Endothelial cell of umbilical vein (primary cell): ENCODE data around the gene CCDC170. TPM values are rescaled to one million over a fixed set of nuclear protein-coding genes. Genes with fewer than 3 reads are reported as not detected.
A peak's percentile ranks its signal among the peaks of the same experiment; 100 is the strongest.

ENCODE experiments used
- BruUV-seq: library from RNA; stranded (reverse); fragments of 400-500 nt; replicated peaks from 2 replicates; lab custom pipeline; 2021; lab: Mats Ljungman, UMichigan
- CTCF ChIA-PET: fragments of 300-600, 350-600 bp; sonication (Branson Sonifier 250); formaldehyde crosslinking; loops from one replicate; lab custom pipeline; 2021; ENCODE audit warnings: antibody characterized with exemption, inconsistent platforms; lab: Charles Lee
- POLR2A ChIA-PET: fragments of 300-600, 350-600 bp; sonication (Branson Sonifier 250); formaldehyde crosslinking; loops from one replicate; lab custom pipeline; 2021; ENCODE audit warnings: antibody characterized with exemption, inconsistent platforms; lab: Charles Lee
- DNase-seq: peaks from one replicate; pipeline ENCODE4 v3.0.0-alpha.2; 2011; ENCODE audit warnings: low read depth, low spot score
- FAIRE-seq: peaks from 2 replicates; lab custom pipeline; 2011; peaks lifted over from hg19 to GRCh38; lab: Jason Lieb, UNC
- H2AFZ ChIP-seq: 2 replicates; pipeline ENCODE4 v1.6.0; 2012; ENCODE audit warnings: low read depth, low read length, control low read depth, inconsistent platforms
- H3K27ac ChIP-seq: 2 replicates; pipeline ENCODE4 v1.5.1; 2011; ENCODE audit warnings: low read depth, mild to moderate bottlenecking, control low read depth, low read length, moderate library complexity; ENCODE audit not compliant: insufficient read depth
- H3K27me3 ChIP-seq, 2 experiments: 2 replicates each; pipeline versions ENCODE4 v1.6.0 to v1.6.1; 2011; ENCODE audit warnings: low read length in 2 of 2, mixed read lengths in 1 of 2; ENCODE audit not compliant: control insufficient read depth in 2 of 2, insufficient read depth in 2 of 2
- H3K36me3 ChIP-seq, 2 experiments: 2 replicates in 1 of 2; 3 replicates in 1 of 2; pipeline ENCODE4 v1.5.1; 2011; ENCODE audit warnings: low read length in 2 of 2, mild to moderate bottlenecking in 1 of 2, moderate library complexity in 1 of 2; ENCODE audit not compliant: control insufficient read depth in 2 of 2, insufficient read depth in 2 of 2; ENCODE audit errors: extremely low read depth in 1 of 2
- H3K4me1 ChIP-seq: 3 replicates; pipeline ENCODE4 v1.5.1; 2011; ENCODE audit warnings: mild to moderate bottlenecking, low read length; ENCODE audit not compliant: control insufficient read depth, insufficient read depth; ENCODE audit errors: extremely low read depth
- H3K4me2 ChIP-seq: 2 replicates; pipeline ENCODE4 v1.6.1; 2011; ENCODE audit warnings: low read length, control low read depth, mixed read lengths; ENCODE audit not compliant: insufficient read depth
- H3K4me3 ChIP-seq, 3 experiments: fragments of 200-600 bp in 1 of 3; sonication (generic), shearing (Covaris generic) in 1 of 3; replicated peaks in 1 of 3; 2 replicates each; pipeline ENCODE4 v1.5.1; 2011 to 2016; ENCODE audit warnings: control low read depth in 3 of 3, low read length in 3 of 3, mild to moderate bottlenecking in 2 of 3, inconsistent platforms in 1 of 3, low read depth in 1 of 3, moderate library complexity in 1 of 3; ENCODE audit not compliant: insufficient read depth in 1 of 3
- H3K79me2 ChIP-seq: 2 replicates; pipeline ENCODE4 v1.6.0; 2012; ENCODE audit warnings: low read length, inconsistent platforms; ENCODE audit not compliant: control insufficient read depth, insufficient read depth
- H3K9ac ChIP-seq: replicated peaks from 2 replicates; pipeline ENCODE3; 2011; ENCODE audit warnings: low read length, control low read depth; ENCODE audit not compliant: insufficient read depth; ENCODE audit errors: extremely low read depth
- H3K9me1 ChIP-seq: replicated peaks from 3 replicates; pipeline ENCODE4 v1.6.0; 2011; ENCODE audit warnings: mild to moderate bottlenecking, low read length; ENCODE audit not compliant: control insufficient read depth, insufficient read depth; ENCODE audit errors: extremely low read depth
- H3K9me3 ChIP-seq: replicated peaks from 2 replicates; pipeline ENCODE4 v1.5.1; 2012; ENCODE audit warnings: low read length, inconsistent platforms; ENCODE audit not compliant: control insufficient read depth, insufficient read depth
- H4K20me1 ChIP-seq: replicated peaks from 2 replicates; pipeline ENCODE3; 2011; ENCODE audit warnings: mild to moderate bottlenecking, low read length; ENCODE audit not compliant: control insufficient read depth, insufficient read depth; ENCODE audit errors: extremely low read depth
- EZH2 ChIP-seq: IDR thresholded peaks from 2 replicates; pipeline ENCODE4 v1.6.1; 2012; ENCODE audit warnings: borderline replicate concordance, low read depth, mild to moderate bottlenecking, moderate library complexity, low read length, inconsistent platforms; ENCODE audit not compliant: severe bottlenecking
- FOS ChIP-seq: IDR thresholded peaks from 2 replicates; pipeline ENCODE4 v1.6.1; 2011; ENCODE audit warnings: mild to moderate bottlenecking, low read length, moderate library complexity, borderline replicate concordance; ENCODE audit not compliant: insufficient read depth
- GATA2 ChIP-seq: IDR thresholded peaks from 2 replicates; pipeline ENCODE4 v1.7.0; 2011; ENCODE audit warnings: low read depth, mild to moderate bottlenecking, moderate library complexity, mixed read lengths, low read length; ENCODE audit not compliant: insufficient read length, insufficient read depth
- JUN ChIP-seq: IDR thresholded peaks from 2 replicates; pipeline ENCODE4 v1.6.1; 2011; ENCODE audit warnings: borderline replicate concordance, low read depth; ENCODE audit not compliant: insufficient read length, insufficient read depth
- MYC ChIP-seq: IDR thresholded peaks from one replicate; pipeline ENCODE4 v1.6.1; 2011; ENCODE audit warnings: mild to moderate bottlenecking, low read depth, low read length
- POLR2A ChIP-seq: IDR thresholded peaks from 2 replicates; pipeline ENCODE4 v1.6.1; 2012; ENCODE audit warnings: low read depth, mild to moderate bottlenecking, control low read depth, low read length
- POLR2AphosphoS5 ChIP-seq: IDR thresholded peaks from 2 replicates; pipeline ENCODE4 v1.6.1; 2012; ENCODE audit warnings: low read depth, mild to moderate bottlenecking, control low read depth, low read length, moderate library complexity; ENCODE audit not compliant: insufficient read depth
- dilution Hi-C: fragments of 300-500 bp; cut with MboI; formaldehyde crosslinking; loops from one replicate; pipeline ENCODE4 v1.15.0; 2019; ENCODE audit warnings: low sequenced_read_pairs; ENCODE audit not compliant: extremely low pct_ligation_motif_present
- intact Hi-C: fragments of 100-400 bp; cut with micrococcal nuclease; formaldehyde crosslinking; loops from one replicate; pipeline ENCODE4 v1.10.0; 2022
- polyA plus RNA-seq, 4 experiments: library from polyadenylated mRNA; depleted of rRNA in 3 of 4; stranded (reverse) in 3 of 4; unstranded in 1 of 4; fragments of >200 nt; gene quantifications; 2 replicates each; pipeline versions ENCODE4 v1.2.1 to v1.2.3, GENCODE V29; 2011 to 2012; ENCODE audit warnings: missing spikeins in 1 of 4
- total RNA-seq: library from RNA; stranded (reverse); gene quantifications from 2 replicates; pipeline ENCODE4 v1.2.3, GENCODE V29; 2021
- TF ChIP-seq, protein P1 (sequence below): IDR thresholded peaks from 2 replicates; pipeline ENCODE4 v1.6.1; 2011; ENCODE audit not compliant: insufficient read depth, insufficient read length
- TF ChIP-seq, protein P2 (sequence below), 2 donors: IDR thresholded peaks; 1 replicate in 1 of 2; 2 replicates in 1 of 2; pipeline ENCODE4 v1.5.1; 2011; ENCODE audit warnings: low read length in 2 of 2, mild to moderate bottlenecking in 2 of 2, moderate library complexity in 2 of 2, control low read depth in 1 of 2, inconsistent platforms in 1 of 2, low read depth in 1 of 2; ENCODE audit not compliant: insufficient read depth in 1 of 2; ENCODE audit errors: extremely low read depth in 1 of 2

CCDC170 gene
- total and polyA plus RNA-seq, 2 donors (not counting 3 experiments of a cell fraction or from before 2014, with no cell fraction given) = 0.07 to 0.21 TPM

DNA sequence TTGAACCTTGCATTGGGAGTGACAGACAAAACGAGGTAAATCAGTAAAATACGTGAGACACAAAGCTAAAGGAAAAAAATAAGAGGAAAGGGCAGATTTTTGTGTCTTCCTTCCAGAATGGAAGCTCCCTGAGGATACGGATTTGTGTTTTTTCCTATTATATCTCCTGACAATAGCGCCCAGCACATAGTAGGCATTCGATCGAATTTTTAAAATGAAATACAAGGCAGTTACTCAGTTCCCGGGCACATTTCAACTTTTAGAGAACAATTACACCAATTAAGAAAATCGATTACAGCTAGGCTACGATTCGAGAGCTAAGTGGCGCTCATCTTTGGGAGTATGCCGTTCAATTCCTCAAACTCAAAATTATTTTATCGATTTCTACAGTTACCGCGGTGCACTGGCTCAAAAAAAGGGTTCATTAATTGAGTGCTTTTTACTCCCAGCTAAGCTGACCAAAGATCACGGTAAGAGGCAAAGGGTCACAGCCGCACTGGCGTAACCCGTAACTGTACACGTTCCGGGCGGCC lies 42.3 kb upstream of the CCDC170 start:
- Histone ChIP-seq H3K36me3 (no peaks in the 10 kb centered on the region), H3K79me2 (peaks cover 34% of the 10 kb centered on the region), H3K9ac (peak overlapping the region; percentile 90), H3K4me3 (peak overlapping the region; percentile 78 to 95 (median 80)), H3K9me3 (no peaks in the 10 kb centered on the region), H2AFZ (peak overlapping the region; percentile 58), H3K4me1 (peaks cover 13% of the 10 kb centered on the region), H3K9me1 (no peaks in the 10 kb centered on the region), H3K4me2 (peak overlapping the region; percentile 94), H3K27me3 (no peaks in the 10 kb centered on the region), H3K27ac (peak overlapping the region; percentile 78), H4K20me1 (no peaks in the 10 kb centered on the region)
- ChIA-PET CTCF (interaction anchor here (0.9 to 2.1 kb wide), 5 partner anchors 10 to 817 kb away, joined by 3 to 15 read pairs (median 6); no protein-coding TSS in a partner anchor), POLR2A (no interaction called here)
- dilution Hi-C loops = no loop called here
- intact Hi-C loops = loop anchor here (5.0 kb wide), 1 partner anchor 646 kb away; no protein-coding TSS in a partner anchor
- FAIRE-seq = peak; percentile 8
- TF ChIP-seq GATA2 = no peak
- no peak for TF ChIP-seq JUN
- TF ChIP-seq POLR2A = no peak
- no peak for TF ChIP-seq FOS
- TF ChIP-seq POLR2AphosphoS5 = no peak
- no peak for TF ChIP-seq EZH2
- TF ChIP-seq MYC = no peak
- TF ChIP-seq, protein P1, sequence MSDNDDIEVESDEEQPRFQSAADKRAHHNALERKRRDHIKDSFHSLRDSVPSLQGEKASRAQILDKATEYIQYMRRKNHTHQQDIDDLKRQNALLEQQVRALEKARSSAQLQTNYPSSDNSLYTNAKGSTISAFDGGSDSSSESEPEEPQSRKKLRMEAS = no peak
- TF ChIP-seq, protein P2, sequence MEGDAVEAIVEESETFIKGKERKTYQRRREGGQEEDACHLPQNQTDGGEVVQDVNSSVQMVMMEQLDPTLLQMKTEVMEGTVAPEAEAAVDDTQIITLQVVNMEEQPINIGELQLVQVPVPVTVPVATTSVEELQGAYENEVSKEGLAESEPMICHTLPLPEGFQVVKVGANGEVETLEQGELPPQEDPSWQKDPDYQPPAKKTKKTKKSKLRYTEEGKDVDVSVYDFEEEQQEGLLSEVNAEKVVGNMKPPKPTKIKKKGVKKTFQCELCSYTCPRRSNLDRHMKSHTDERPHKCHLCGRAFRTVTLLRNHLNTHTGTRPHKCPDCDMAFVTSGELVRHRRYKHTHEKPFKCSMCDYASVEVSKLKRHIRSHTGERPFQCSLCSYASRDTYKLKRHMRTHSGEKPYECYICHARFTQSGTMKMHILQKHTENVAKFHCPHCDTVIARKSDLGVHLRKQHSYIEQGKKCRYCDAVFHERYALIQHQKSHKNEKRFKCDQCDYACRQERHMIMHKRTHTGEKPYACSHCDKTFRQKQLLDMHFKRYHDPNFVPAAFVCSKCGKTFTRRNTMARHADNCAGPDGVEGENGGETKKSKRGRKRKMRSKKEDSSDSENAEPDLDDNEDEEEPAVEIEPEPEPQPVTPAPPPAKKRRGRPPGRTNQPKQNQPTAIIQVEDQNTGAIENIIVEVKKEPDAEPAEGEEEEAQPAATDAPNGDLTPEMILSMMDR (IDR thresholded peaks at IDR 0.05; ENCODE audit: extremely low read depth in 1 of 2, insufficient read depth in 1 of 2, low read depth in 1 of 2, low read length in 2 of 2) = no peak
- BruUV-seq = TSS peak; percentile 91
- peak; percentile 21 for DNase-seq
